ENCODE data around the gene ZNF541.
A peak's percentile ranks its signal among the peaks of the same experiment; 100 is the strongest.

The ZNF541 gene

DNA sequence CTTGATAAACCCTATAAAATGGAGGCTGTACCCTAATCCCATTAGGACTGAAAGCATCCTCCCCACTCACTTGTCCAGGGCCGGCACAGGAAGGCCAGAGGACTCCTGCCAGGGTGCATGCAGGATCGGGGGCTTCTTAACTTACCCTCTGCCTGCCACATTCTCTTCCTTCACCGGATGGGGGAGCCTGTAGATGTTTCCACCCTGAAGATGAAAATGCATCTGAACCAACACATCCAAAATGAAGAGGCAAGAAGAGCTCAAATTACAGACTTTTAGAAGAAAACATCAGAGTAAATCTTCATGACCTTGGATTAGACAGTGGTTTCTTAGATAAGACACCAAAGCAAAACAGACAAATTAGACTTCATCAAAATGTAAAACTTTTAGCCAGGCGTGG, 32.2 kb downstream of the ZNF541 start:
- no peak for DNase-seq

- DNase-seq: no peak
Observed at GRCh38 chr19:47539747-47540311, 33.1 kb downstream of the ZNF541 start.

GRCh38 chr19:47538812-47539211, 34.1 kb downstream of the ZNF541 start:
- DNase-seq: no peak

- DNase-seq: no peak
Observed at GRCh38 chr19:47537493-47537892, 35.5 kb downstream of the ZNF541 start.

DNA sequence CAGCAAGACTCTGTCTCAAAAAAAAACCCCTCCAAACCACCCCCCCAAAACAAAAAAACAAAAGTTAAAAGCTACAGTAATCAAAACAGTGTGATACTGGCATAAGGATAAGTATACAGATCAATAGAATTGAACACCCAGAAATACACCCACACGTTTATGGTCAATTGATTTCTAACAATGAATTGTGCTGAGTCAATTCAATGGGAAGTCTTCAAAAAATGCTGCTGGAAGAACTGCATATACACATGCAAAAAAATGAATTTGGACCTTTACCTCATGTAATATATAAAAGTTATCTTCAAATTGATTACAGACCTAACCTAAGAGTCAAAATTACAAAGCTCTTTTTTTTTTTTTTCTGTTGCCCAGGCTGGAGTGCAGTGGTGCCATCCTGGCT, 38.3 kb downstream of the ZNF541 start:
- DNase-seq: no peak

- no peak for DNase-seq
Observed at GRCh38 chr19:47531640-47532387, 41.1 kb downstream of the ZNF541 start.

GRCh38 chr19:47529018-47529742, 43.8 kb downstream of the ZNF541 start:
- no peak for DNase-seq

DNA sequence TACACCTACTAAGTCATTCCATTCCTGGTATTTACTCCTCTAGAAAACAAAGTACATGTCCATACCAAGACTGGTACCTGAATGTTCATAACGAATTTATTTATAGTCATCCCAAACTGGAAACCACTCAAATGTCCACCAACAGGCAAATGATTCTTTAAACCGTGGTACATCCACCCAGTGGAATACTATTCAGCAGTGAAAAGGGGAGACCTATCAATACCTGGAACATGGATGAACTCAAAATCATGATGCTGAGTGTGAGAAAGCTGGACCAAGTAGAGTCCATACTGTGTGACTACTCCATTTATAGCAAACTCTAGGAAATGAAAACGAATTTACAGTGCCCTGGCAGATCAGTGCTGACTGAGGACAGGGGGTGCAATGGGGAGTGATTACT, 46.1 kb downstream of the ZNF541 start:
- no peak for DNase-seq

DNA sequence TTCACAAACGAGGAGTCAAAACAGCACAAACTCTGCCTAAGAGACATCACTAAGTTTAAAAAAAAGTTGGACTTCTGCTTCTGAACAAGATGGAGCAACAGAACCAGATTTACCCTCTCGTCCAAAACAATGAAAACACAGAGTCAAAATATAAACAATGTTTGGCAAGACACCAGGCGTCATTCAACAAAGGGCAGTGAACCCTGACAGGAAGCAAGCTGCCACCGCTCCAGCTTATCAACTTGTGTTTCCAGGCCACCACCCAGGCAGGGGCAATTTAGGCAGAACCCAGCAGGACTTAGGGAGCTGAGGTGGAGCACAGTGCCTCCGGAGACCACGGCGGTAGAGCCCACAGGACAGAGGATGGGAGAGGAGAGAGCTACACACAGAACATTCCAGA, 49.5 kb downstream of the ZNF541 start:
- DNase-seq: peak; percentile 11
